GM23248 (cell line): Measurements from ENCODE around the gene ADM5.

Experiments
- EZH2 ChIP-seq: fragments of 200-600 bp; sonication (generic); IDR thresholded peaks from 2 replicates; pipeline ENCODE4 v1.6.1; 2018; ENCODE audit warnings: antibody characterized with exemption, mild to moderate bottlenecking; ENCODE audit not compliant: insufficient read depth, poor library complexity, severe bottlenecking
- EZH2phosphoT487 ChIP-seq: fragments of 200-600 bp; sonication (generic); IDR thresholded peaks from 2 replicates; pipeline ENCODE4 v1.6.1; 2018; ENCODE audit warnings: antibody characterized with exemption, moderate library complexity, mild to moderate bottlenecking, low read depth; ENCODE audit not compliant: insufficient read depth

GRCh38 chr19:49738268-49738667 is 48.9 kb downstream of the ADM5 start:
- TF ChIP-seq EZH2, result no peak
- no peak for TF ChIP-seq EZH2phosphoT487
